Measurements from ENCODE around the gene DOLK. TPM values are rescaled to one million over a fixed set of nuclear protein-coding genes. Genes with fewer than 3 reads are reported as not detected.

DOLK gene
- total RNA-seq, 1 donor from 2014 or later = 19.8 TPM

DNA sequence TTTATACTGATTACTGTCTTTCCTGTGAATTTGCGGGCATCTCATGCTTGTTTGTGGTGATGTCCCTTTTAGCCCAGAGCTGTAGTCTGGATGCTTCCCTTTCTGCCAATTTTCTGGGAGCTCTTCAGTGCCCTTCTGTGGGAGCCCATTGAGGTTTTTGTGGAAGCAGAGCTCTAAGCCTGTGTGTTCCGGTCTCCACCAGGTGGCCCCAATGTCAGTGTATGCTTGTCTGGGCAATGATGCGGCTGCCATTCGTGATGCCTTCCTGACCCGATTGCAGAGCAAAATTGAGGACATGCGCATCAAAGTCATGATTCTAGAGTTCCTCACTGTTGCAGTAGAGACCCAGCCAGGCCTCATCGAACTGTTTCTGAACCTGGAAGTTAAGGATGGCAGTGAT lies 45.6 kb upstream of the DOLK start:
- H2AFZ ChIP-seq (ENCODE audit: low read depth, low read length) = no peak overlapping the region
- DNase-seq (ENCODE audit: low read depth) = no peak
- H3K4me1 Mint-ChIP-seq (ENCODE audit: low read depth, unreplicated experiment) = peaks cover 2% of the 10 kb centered on the region
- H3K79me2 ChIP-seq (ENCODE audit: insufficient read depth, low read length) = no peaks in the 10 kb centered on the region
- H3K4me3 Mint-ChIP-seq (ENCODE audit: unreplicated experiment) = no peak overlapping the region
- H3K27me3 ChIP-seq (ENCODE audit: insufficient read depth, low read length) = no peaks in the 10 kb centered on the region
- TF ChIP-seq EZH2 (IDR thresholded peaks at IDR 0.05; ENCODE audit: insufficient read depth, low read length) = no peak
- TF ChIP-seq, protein P1, sequence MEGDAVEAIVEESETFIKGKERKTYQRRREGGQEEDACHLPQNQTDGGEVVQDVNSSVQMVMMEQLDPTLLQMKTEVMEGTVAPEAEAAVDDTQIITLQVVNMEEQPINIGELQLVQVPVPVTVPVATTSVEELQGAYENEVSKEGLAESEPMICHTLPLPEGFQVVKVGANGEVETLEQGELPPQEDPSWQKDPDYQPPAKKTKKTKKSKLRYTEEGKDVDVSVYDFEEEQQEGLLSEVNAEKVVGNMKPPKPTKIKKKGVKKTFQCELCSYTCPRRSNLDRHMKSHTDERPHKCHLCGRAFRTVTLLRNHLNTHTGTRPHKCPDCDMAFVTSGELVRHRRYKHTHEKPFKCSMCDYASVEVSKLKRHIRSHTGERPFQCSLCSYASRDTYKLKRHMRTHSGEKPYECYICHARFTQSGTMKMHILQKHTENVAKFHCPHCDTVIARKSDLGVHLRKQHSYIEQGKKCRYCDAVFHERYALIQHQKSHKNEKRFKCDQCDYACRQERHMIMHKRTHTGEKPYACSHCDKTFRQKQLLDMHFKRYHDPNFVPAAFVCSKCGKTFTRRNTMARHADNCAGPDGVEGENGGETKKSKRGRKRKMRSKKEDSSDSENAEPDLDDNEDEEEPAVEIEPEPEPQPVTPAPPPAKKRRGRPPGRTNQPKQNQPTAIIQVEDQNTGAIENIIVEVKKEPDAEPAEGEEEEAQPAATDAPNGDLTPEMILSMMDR (IDR thresholded peaks at IDR 0.05; ENCODE audit: insufficient read depth, low read depth, low read length) = peak; percentile 18
- H4K20me1 ChIP-seq (ENCODE audit: insufficient read depth, low read length) = peaks cover 3% of the 10 kb centered on the region
- no peak overlapping the region for H3K4me2 ChIP-seq (ENCODE audit: low read length)
- H3K9me3 ChIP-seq (ENCODE audit: insufficient read depth, low read depth, low read length) = no peaks in the 10 kb centered on the region
- peaks cover 34% of the 10 kb centered on the region for H3K36me3 Mint-ChIP-seq (ENCODE audit: low read depth, unreplicated experiment)
- no peaks in the 10 kb centered on the region for H3K9me3 Mint-ChIP-seq (ENCODE audit: unreplicated experiment)
- peaks cover 60% of the 10 kb centered on the region for H3K36me3 ChIP-seq (ENCODE audit: insufficient read depth, low read length)
- H3K27ac Mint-ChIP-seq (ENCODE audit: unreplicated experiment) = no peak overlapping the region
- H3K9ac ChIP-seq (ENCODE audit: low read length) = no peak overlapping the region
- no peak overlapping the region for H3K4me3 ChIP-seq (ENCODE audit: insufficient read depth, low read depth, low read length)
- peaks cover 4% of the 10 kb centered on the region for H3K4me1 ChIP-seq (ENCODE audit: insufficient read depth, low read length)
- H3K27me3 Mint-ChIP-seq (ENCODE audit: low read depth, unreplicated experiment) = no peaks in the 10 kb centered on the region
- H3K27ac ChIP-seq (ENCODE audit: low read depth, low read length) = no peak overlapping the region
- no peak for FAIRE-seq

- TF ChIP-seq, protein P1 (IDR thresholded peaks at IDR 0.05; ENCODE audit: insufficient read depth, low read depth, low read length) = peak; percentile 12
- no peak for TF ChIP-seq EZH2 (IDR thresholded peaks at IDR 0.05; ENCODE audit: insufficient read depth, low read length)
- peak overlapping the region; percentile 54 for H3K4me2 ChIP-seq (ENCODE audit: low read length)
- H3K27ac ChIP-seq (ENCODE audit: low read depth, low read length) = peak overlapping the region; percentile 73
- Mint-ChIP-seq H3K4me3 (ENCODE audit: unreplicated experiment) (no peak overlapping the region), H3K4me1 (ENCODE audit: low read depth, unreplicated experiment) (peaks cover 8% of the 10 kb centered on the region), H3K36me3 (ENCODE audit: low read depth, unreplicated experiment) (peaks cover 14% of the 10 kb centered on the region), H3K9me3 (ENCODE audit: unreplicated experiment) (no peaks in the 10 kb centered on the region), H3K27me3 (ENCODE audit: low read depth, unreplicated experiment) (no peaks in the 10 kb centered on the region), H3K27ac (ENCODE audit: unreplicated experiment) (peak overlapping the region; percentile 67)
- H3K27me3 ChIP-seq (ENCODE audit: insufficient read depth, low read length) = no peaks in the 10 kb centered on the region
- H2AFZ ChIP-seq (ENCODE audit: low read depth, low read length) = no peak overlapping the region
- peaks cover 13% of the 10 kb centered on the region for H3K4me1 ChIP-seq (ENCODE audit: insufficient read depth, low read length)
- H3K4me3 ChIP-seq (ENCODE audit: insufficient read depth, low read depth, low read length) = no peak overlapping the region
- H3K9ac ChIP-seq (ENCODE audit: low read length) = peak overlapping the region; percentile 62
- peaks cover 53% of the 10 kb centered on the region for H3K36me3 ChIP-seq (ENCODE audit: insufficient read depth, low read length)
- no peaks in the 10 kb centered on the region for H3K9me3 ChIP-seq (ENCODE audit: insufficient read depth, low read depth, low read length)
- no peaks in the 10 kb centered on the region for H3K79me2 ChIP-seq (ENCODE audit: insufficient read depth, low read length)
- FAIRE-seq (peak; percentile 82), DNase-seq (ENCODE audit: low read depth) (peak; percentile 83)
- H4K20me1 ChIP-seq (ENCODE audit: insufficient read depth, low read length) = no peaks in the 10 kb centered on the region
Observed at GRCh38 chr9:128987805-128988204, 40.4 kb upstream of the DOLK start.

GRCh38 chr9:128986671-128987070 lies 39.3 kb upstream of the DOLK start:
- H3K79me2 ChIP-seq (ENCODE audit: insufficient read depth, low read length) = no peaks in the 10 kb centered on the region
- no peak overlapping the region for H2AFZ ChIP-seq (ENCODE audit: low read depth, low read length)
- Mint-ChIP-seq H3K4me1 (ENCODE audit: low read depth, unreplicated experiment) (peaks cover 8% of the 10 kb centered on the region), H3K36me3 (ENCODE audit: low read depth, unreplicated experiment) (peaks cover 21% of the 10 kb centered on the region), H3K9me3 (ENCODE audit: unreplicated experiment) (no peaks in the 10 kb centered on the region), H3K4me3 (ENCODE audit: unreplicated experiment) (no peak overlapping the region), H3K27me3 (ENCODE audit: low read depth, unreplicated experiment) (no peaks in the 10 kb centered on the region), H3K27ac (ENCODE audit: unreplicated experiment) (no peak overlapping the region)
- no peak overlapping the region for H3K4me3 ChIP-seq (ENCODE audit: insufficient read depth, low read depth, low read length)
- TF ChIP-seq, protein P1 (IDR thresholded peaks at IDR 0.05; ENCODE audit: insufficient read depth, low read depth, low read length) = no peak
- no peak for TF ChIP-seq EZH2 (IDR thresholded peaks at IDR 0.05; ENCODE audit: insufficient read depth, low read length)
- peaks cover 52% of the 10 kb centered on the region for H3K36me3 ChIP-seq (ENCODE audit: insufficient read depth, low read length)
- no peak overlapping the region for H3K4me2 ChIP-seq (ENCODE audit: low read length)
- no peaks in the 10 kb centered on the region for H4K20me1 ChIP-seq (ENCODE audit: insufficient read depth, low read length)
- H3K27ac ChIP-seq (ENCODE audit: low read depth, low read length) = no peak overlapping the region
- FAIRE-seq (no peak), DNase-seq (ENCODE audit: low read depth) (no peak)
- no peaks in the 10 kb centered on the region for H3K9me3 ChIP-seq (ENCODE audit: insufficient read depth, low read depth, low read length)
- no peaks in the 10 kb centered on the region for H3K27me3 ChIP-seq (ENCODE audit: insufficient read depth, low read length)
- H3K4me1 ChIP-seq (ENCODE audit: insufficient read depth, low read length) = peaks cover 13% of the 10 kb centered on the region
- no peak overlapping the region for H3K9ac ChIP-seq (ENCODE audit: low read length)

All from astrocyte (in vitro differentiated cells and primary cell).